Measurements from ENCODE around the gene PSMG4.

DNA sequence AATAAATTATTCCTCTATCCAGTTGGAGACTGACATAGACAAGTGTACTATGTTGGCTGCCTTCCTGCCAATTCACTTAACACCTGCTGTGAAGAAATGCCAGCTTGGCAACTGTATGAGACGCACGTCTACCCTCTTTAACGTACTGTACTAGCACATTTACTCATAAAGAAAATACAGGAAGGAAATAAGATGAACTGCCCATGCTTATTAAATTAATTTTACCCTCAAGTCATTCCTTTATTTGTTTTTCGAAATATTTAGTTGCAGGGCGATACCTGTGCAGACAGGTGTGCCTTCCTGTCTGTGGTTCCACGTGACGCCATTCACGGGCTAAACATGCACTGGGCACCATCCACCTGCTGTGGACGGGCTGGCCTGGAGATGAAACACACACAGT lies 52.0 kb downstream of the PSMG4 start:
- no peak for TF ChIP-seq BHLHE40 (IDR thresholded peaks at IDR 0.05; ENCODE audit: low read depth, low read length)
- TF ChIP-seq, protein P1, sequence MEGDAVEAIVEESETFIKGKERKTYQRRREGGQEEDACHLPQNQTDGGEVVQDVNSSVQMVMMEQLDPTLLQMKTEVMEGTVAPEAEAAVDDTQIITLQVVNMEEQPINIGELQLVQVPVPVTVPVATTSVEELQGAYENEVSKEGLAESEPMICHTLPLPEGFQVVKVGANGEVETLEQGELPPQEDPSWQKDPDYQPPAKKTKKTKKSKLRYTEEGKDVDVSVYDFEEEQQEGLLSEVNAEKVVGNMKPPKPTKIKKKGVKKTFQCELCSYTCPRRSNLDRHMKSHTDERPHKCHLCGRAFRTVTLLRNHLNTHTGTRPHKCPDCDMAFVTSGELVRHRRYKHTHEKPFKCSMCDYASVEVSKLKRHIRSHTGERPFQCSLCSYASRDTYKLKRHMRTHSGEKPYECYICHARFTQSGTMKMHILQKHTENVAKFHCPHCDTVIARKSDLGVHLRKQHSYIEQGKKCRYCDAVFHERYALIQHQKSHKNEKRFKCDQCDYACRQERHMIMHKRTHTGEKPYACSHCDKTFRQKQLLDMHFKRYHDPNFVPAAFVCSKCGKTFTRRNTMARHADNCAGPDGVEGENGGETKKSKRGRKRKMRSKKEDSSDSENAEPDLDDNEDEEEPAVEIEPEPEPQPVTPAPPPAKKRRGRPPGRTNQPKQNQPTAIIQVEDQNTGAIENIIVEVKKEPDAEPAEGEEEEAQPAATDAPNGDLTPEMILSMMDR (IDR thresholded peaks at IDR 0.05) = no peak
- TF ChIP-seq, protein P2, sequence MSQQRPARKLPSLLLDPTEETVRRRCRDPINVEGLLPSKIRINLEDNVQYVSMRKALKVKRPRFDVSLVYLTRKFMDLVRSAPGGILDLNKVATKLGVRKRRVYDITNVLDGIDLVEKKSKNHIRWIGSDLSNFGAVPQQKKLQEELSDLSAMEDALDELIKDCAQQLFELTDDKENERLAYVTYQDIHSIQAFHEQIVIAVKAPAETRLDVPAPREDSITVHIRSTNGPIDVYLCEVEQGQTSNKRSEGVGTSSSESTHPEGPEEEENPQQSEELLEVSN (IDR thresholded peaks at IDR 0.05; ENCODE audit: borderline replicate concordance, low read depth) = no peak
- no peak for TF ChIP-seq POLR2AphosphoS2 (conservative IDR thresholded peaks at IDR 0.05; ENCODE audit: low read length)
- TF ChIP-seq EP300 (IDR thresholded peaks at IDR 0.05) = no peak
- TF ChIP-seq ZSCAN20 (CRISPR knock-in tag; IDR thresholded peaks at IDR 0.05) = no peak
- no peak for TF ChIP-seq POLR2A (IDR thresholded peaks at IDR 0.05; ENCODE audit: low read length)
- no peak for TF ChIP-seq HDAC2 (IDR thresholded peaks at IDR 0.05)
- TF ChIP-seq MYC (IDR thresholded peaks at IDR 0.05; ENCODE audit: borderline replicate concordance, low read length) = no peak
- TF ChIP-seq, protein P3, sequence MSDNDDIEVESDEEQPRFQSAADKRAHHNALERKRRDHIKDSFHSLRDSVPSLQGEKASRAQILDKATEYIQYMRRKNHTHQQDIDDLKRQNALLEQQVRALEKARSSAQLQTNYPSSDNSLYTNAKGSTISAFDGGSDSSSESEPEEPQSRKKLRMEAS (IDR thresholded peaks at IDR 0.05) = no peak

Measured in A549 (cell line).